Esophagus squamous epithelium (tissue), 4 donors: ENCODE results near the gene KRT3.

Source experiments
- POLR2A ChIP-seq, 4 donors: fragments of 450-650 bp; IDR thresholded peaks; one replicate each; pipeline ENCODE4 v1.6.1; 2017; ENCODE audit warnings: antibody characterized with exemption in 4 of 4, mild to moderate bottlenecking in 4 of 4, moderate library complexity in 3 of 4
- TF ChIP-seq, protein P1 (sequence below), 6 experiments: fragments of 450-650 bp in 4 of 6; fragments of 200-600 bp in 2 of 6; sonication (generic) in 2 of 6; IDR thresholded peaks; one replicate each; pipeline ENCODE4 v1.5.1; 2016 to 2019; ENCODE audit warnings: antibody characterized with exemption in 6 of 6, mild to moderate bottlenecking in 4 of 6, moderate library complexity in 4 of 6

- TF ChIP-seq, protein P1, sequence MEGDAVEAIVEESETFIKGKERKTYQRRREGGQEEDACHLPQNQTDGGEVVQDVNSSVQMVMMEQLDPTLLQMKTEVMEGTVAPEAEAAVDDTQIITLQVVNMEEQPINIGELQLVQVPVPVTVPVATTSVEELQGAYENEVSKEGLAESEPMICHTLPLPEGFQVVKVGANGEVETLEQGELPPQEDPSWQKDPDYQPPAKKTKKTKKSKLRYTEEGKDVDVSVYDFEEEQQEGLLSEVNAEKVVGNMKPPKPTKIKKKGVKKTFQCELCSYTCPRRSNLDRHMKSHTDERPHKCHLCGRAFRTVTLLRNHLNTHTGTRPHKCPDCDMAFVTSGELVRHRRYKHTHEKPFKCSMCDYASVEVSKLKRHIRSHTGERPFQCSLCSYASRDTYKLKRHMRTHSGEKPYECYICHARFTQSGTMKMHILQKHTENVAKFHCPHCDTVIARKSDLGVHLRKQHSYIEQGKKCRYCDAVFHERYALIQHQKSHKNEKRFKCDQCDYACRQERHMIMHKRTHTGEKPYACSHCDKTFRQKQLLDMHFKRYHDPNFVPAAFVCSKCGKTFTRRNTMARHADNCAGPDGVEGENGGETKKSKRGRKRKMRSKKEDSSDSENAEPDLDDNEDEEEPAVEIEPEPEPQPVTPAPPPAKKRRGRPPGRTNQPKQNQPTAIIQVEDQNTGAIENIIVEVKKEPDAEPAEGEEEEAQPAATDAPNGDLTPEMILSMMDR (IDR thresholded peaks at IDR 0.05): no peak
- TF ChIP-seq POLR2A (IDR thresholded peaks at IDR 0.05): no peak
Observed at GRCh38 chr12:52802442-52802841, 6.5 kb upstream of the KRT3 start.
